T-helper 2 cell treated with Interferon-gamma antibody and Interleukin-4, amounts not matched to agents 100 ng/mL and 5 ng/mL, for 36 hours (primary cell): ENCODE results near the gene JUN. TPM values are rescaled to one million over a fixed set of nuclear protein-coding genes. Genes with fewer than 3 reads are reported as not detected.

Experiments
- intact Hi-C: fragments of 100-400 bp; cut with micrococcal nuclease; formaldehyde crosslinking; loops from one replicate; pipeline ENCODE4 v1.15.1; 2023
- total RNA-seq: library from RNA; stranded (reverse); gene quantifications from 2 replicates; pipeline ENCODE4 v1.2.3, GENCODE V29; 2022

Gene JUN
- total RNA-seq: 18.4 and 18.7 TPM in 2 replicates

GRCh38 chr1:58783993-58784757 is at the start of gene JUN:
JUN (minus strand) TSS chr1:58784047; CDS start chr1:58783070, 977 bp downstream.
- intact Hi-C loops: loop anchor here (1.0 to 5.0 kb wide), 12 partner anchors 29 to 1030 kb away; partner anchors contain the start of genes HOOK1, MYSM1 and OMA1

- intact Hi-C loops: no loop called here
Measured at GRCh38 chr1:58833166-58833565, 49.3 kb upstream of the JUN start.

GRCh38 chr1:58830291-58830690 is 46.4 kb upstream of the JUN start:
- intact Hi-C loops: no loop called here

DNA sequence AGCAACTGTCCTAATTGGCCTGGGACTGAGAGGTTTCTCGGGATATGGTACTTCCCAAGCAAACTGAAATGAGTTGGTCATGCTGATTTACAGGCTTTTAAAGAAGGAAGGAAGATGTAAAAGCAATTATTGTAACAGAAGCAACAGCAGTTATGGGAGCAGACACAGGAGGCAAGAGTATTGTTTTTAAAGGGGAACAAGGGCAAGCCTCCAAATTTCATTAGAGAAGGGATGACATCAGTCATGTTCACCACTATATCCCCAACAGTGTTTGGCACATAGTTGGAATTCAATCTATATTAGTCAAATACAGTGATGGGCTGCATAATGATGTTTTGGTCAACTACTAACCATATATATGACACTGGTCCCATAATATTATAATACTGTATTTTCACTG is 46.0 kb upstream of the JUN start:
- intact Hi-C loops: no loop called here

GRCh38 chr1:58827298-58827697 is 43.5 kb upstream of the JUN start:
- intact Hi-C loops: no loop called here

DNA sequence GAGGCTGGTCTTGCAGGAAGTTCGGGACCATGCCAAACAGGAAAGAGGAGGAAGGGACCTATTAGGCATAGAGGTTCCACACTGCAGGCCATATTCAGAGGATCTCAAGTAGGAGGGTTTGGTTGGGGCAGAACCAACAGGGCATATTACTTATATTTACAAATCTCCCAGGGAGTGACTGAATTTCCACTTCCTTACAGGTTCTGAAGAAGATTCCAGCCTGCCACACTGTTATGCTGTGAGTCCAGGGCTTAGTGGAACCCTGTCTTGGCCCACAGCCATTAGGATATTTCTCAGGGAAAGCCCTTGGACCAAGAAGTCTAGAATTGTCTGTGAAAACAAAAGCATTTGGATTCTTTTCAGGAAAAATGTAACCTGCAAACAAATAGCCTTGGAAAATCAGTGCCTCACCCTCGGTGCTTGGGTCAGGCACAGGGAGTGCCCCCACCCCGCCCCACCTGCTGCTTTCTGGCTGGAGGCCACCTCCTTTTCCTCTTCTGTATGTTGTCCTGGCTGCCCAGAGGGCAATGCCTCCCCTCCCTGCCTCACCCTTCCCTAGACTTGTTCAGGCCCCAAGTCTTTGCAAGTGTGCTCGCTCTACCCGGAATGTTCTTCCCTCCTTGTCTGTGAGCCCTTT is 41.0 kb upstream of the JUN start:
- intact Hi-C loops: no loop called here

- intact Hi-C loops: no loop called here
Measured at GRCh38 chr1:58823481-58824010, 39.7 kb upstream of the JUN start.

DNA sequence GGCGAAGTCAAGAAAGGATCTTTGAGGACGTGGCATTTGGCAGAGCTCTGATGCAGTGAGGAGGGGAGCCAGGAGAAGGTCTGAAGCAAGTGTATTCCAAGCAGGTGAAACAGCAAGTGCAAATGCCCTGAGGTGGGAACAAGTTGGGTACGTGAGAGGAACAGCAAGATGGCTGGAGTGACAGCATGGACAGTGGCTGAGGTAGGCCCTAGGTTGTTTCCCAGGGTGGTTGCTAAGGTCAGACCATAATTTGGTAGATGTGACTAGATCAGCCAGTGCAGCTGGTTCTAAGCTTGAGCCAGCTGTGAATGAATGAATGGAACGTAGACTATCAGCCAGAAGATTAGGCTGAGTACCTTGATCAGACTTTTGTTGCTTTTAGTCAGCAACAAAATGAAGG is 37.5 kb upstream of the JUN start:
- intact Hi-C loops: no loop called here

DNA sequence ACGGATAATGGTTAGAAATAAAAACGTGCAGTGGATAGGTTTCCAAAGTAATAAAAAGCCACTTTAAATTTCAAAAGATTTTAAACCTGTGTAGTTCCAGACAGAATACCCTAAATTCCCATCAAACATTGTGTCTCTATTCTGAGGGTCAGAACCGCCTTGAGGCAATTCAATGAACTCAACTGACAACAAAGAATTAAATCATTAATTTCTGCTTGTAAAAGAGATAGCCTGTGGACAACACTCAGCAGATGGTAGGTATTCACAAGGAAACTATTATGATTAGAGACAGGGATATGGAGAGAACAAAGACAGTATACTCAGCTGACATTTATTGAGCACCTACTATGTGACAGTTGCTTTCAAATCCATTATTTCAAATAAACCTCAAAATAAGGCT is 35.1 kb upstream of the JUN start:
- intact Hi-C loops: loop anchor here (5.0 kb wide), 1 partner anchor 123 kb away; no protein-coding TSS in a partner anchor

- intact Hi-C loops: loop anchor here (5.0 kb wide), 1 partner anchor 124 kb away; no protein-coding TSS in a partner anchor
Measured at GRCh38 chr1:58818075-58818474, 34.2 kb upstream of the JUN start.

DNA sequence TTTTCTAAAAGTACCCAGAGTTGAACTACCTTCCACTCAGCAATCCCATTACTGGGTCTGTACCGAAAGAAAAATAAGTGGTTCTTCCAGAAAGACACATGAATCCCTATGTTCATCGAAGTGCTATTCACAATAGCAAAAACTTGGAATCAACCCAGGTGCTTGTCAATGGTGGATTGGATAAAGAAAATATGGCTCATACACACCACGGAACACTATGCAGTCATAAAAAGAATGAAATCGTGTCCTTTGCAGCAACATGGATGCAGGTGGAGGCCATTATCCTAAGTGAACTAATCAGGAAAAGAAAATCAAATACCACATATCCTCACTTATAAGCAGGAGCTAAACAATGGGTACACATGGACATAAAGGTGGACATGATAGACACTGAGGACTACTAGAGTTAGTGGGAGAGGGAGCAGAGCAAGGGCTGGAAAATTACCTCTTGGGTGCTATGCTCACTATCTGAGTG is 32.9 kb upstream of the JUN start:
- intact Hi-C loops: loop anchor here (1.0 to 5.0 kb wide), 6 partner anchors 32 to 480 kb away; partner anchors contain the start of gene JUN

GRCh38 chr1:58816072-58816746 is 32.4 kb upstream of the JUN start:
- intact Hi-C loops: loop anchor here (1.0 to 5.0 kb wide), 6 partner anchors 32 to 480 kb away; partner anchors contain the start of gene JUN

- intact Hi-C loops: loop anchor here (1.0 to 5.0 kb wide), 6 partner anchors 31 to 481 kb away; partner anchors contain the start of gene JUN
Measured at GRCh38 chr1:58815686-58816071, 31.8 kb upstream of the JUN start.

DNA sequence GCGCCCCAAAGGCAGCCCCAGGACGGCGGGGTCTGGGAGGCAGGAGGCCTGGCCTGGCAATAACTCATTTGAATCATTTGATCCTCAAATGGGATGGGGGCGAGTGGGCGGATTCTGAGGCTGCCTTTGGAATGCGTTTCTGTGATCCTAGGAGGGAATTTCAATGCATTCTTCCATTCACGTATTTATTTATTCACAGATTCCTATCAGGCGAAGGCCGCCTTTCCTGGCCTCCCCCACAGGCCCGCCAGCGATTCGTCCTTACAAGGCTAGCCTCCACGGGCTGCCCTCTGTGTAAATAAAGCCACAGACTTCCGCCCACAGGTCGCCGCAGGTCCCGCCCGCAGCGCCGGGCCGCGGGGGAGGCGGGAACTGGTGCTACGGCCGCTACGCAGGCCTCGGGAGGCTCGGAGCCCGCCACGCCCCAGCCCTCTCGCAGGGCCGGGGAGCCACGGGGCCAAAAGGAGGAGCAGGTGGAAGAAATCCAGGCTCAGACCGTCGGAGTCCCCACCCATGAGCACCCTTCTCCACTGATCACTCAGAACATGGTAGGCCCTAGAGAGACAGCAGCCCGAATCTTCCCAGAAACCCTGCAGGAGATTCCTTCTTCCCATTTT is 31.3 kb upstream of the JUN start:
- intact Hi-C loops: loop anchor here (5.0 kb wide), 1 partner anchor 127 kb away; no protein-coding TSS in a partner anchor

DNA sequence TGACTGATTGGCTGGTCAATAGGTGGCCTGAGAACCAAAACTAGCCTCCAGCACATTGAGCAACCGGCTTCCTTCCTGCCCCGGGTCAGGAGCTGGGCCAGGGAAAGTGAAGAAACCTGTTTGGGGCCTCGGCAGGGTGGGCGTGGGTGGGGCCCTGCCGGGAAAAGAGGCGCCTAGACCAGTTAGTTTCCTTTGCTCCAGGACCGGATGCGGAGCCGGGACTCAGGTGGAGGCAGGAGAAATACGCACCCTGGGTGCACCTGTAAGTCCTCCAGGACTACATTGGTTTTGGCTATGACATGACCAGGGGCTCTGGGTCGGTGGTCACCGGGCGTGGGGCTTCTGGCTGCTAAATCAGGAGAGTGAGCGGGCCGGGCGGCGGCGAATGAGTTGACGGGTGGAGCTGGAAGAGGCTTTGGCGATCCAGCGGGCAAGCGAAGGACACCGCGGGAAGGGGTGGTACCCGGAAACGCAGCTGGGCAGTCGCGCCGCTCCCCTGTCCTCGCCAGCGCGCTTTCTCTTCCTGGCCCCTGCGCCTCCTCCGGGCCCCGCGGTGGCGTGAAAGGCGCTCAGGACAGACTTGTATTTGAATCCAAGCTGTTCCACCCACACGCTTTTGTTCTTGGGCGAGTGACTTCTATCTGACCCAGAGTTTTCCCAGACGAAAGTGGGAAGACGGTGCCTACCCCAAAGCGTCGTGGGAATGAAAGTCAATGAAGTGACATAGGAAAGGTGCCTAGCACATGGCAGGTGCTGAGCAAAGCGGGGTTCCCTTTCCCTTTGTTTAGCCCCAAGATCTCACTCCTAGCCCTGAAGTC is 30.6 kb upstream of the JUN start:
- intact Hi-C loops: loop anchor here (5.0 kb wide), 1 partner anchor 128 kb away; no protein-coding TSS in a partner anchor

DNA sequence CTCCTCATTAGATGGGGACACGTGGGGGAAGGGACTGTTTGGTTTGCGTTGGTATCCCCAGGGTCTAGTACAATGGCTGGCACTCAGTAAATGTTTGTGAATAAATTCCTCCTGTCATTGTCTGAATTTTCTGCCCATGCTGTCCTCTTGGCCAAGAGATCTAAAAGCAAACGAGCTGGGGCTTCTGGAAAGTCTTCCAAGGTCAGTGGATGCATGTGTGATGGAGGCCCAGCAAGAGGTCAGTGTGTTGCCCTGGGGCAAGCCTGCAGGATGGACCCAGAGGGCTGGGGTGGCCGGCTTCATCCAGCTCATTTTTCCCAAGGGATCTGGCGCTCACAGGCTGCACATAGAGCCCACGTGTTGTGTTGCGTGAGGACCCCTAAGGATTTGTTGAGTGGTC is 30.0 kb upstream of the JUN start:
- intact Hi-C loops: loop anchor here (2.0 kb wide), 1 partner anchor 59 kb away; no protein-coding TSS in a partner anchor

GRCh38 chr1:58813361-58813760 is 29.5 kb upstream of the JUN start:
- intact Hi-C loops: loop anchor here (2.0 kb wide), 1 partner anchor 59 kb away; no protein-coding TSS in a partner anchor

DNA sequence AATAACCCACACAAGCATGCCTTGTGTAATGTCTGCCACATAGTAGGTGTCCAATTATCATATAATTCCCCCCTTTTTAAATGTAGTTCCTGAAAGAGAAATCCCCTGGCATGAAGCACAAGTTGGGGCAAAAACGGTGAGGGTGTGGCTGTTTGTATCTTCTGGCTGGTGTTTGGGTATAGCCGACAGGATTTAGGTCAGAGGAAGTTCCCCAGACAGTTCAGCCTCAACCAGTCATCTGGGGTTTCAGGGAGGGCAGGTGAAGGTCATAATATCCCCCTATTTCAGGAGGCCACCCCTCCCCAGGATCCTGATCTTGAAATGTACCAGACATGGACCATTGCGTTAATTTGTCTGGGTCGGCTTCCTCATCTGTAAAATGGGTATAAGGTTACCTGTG is 29.1 kb upstream of the JUN start:
- intact Hi-C loops: loop anchor here (2.0 kb wide), 1 partner anchor 58 kb away; no protein-coding TSS in a partner anchor

DNA sequence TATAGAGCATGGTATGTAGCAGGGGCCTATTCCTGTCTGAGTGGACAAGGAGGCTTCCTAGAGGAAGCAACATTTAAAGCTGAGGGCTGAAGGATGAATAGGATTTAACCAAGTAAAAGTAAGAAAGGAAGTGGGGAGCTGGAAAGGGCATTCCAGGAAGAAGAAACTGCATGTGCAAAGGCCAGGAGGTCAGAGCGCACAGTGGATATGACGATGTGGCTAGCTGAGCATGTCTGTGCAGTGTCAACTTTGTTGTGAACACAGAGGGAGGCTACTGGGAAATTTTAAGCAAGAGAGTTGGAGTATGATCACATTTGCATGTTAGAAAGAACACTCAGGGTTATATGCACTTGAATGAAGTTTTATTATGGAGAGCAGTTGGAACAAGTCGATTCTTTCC is 28.6 kb upstream of the JUN start:
- intact Hi-C loops: loop anchor here (2.0 kb wide), 1 partner anchor 58 kb away; no protein-coding TSS in a partner anchor

GRCh38 chr1:58811303-58811702 is 27.5 kb upstream of the JUN start:
- intact Hi-C loops: no loop called here
